ENCODE results near the gene TMEM184C. TPM values are rescaled to one million over a fixed set of nuclear protein-coding genes. Genes with fewer than 3 reads are reported as not detected.

The TMEM184C gene
- total RNA-seq, 1 donor from 2014 or later, result 27.9 TPM

DNA sequence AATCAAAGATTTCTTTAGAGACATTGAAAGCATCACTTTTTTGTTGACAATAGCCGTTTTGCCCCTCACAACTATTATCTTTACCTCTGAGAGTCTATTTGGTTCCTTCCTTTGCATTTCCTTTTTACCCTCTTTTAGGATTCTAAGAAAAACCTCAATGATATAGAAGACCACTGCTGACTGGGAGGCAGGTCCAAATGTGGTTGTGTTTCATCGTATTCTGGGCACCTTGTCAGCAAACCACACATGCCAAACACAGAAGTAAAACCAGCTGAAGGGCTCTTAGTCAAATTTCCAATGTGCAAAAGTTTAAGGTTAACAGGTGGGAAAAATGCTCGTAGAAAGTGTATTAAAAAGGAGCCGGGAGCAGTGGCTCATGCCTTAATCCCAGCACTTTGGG lies 71.9 kb downstream of the TMEM184C start:
- no peak for ATAC-seq (ENCODE audit: low read depth)

DNA sequence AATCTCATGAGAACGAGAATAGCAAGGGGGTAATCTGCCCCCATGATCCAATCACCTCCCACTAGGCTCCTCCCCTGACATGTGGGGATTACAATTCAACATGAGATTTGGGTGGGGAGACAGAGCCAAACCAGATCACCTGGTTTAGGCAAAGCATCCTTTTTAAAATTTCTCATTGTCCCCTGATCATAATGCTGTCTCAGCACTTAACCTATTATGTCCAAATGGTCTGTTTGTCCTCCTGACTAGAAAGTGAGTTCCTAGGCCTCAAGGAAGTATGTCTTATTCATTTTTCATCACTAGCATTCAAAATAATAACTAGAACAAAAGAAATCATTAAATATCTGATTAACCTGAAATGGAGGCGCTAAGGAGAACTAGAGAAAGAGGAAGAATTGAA lies 74.6 kb downstream of the TMEM184C start:
- Mint-ChIP-seq H3K4me3 (no peak overlapping the region), H3K27ac (no peak overlapping the region), H3K4me1 (no peaks in the 10 kb centered on the region), H3K27me3 (peaks cover 22% of the 10 kb centered on the region), H3K36me3 (ENCODE audit: low read depth) (no peaks in the 10 kb centered on the region), H3K9me3 (no peaks in the 10 kb centered on the region)
- TF ChIP-seq, protein P1, sequence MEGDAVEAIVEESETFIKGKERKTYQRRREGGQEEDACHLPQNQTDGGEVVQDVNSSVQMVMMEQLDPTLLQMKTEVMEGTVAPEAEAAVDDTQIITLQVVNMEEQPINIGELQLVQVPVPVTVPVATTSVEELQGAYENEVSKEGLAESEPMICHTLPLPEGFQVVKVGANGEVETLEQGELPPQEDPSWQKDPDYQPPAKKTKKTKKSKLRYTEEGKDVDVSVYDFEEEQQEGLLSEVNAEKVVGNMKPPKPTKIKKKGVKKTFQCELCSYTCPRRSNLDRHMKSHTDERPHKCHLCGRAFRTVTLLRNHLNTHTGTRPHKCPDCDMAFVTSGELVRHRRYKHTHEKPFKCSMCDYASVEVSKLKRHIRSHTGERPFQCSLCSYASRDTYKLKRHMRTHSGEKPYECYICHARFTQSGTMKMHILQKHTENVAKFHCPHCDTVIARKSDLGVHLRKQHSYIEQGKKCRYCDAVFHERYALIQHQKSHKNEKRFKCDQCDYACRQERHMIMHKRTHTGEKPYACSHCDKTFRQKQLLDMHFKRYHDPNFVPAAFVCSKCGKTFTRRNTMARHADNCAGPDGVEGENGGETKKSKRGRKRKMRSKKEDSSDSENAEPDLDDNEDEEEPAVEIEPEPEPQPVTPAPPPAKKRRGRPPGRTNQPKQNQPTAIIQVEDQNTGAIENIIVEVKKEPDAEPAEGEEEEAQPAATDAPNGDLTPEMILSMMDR (IDR thresholded peaks at IDR 0.05), result no peak
- ChIA-PET CTCF (no interaction called here), POLR2A (no interaction called here)
- intact Hi-C loops (cut with micrococcal nuclease), result no loop called here
- ATAC-seq (ENCODE audit: low read depth) (no peak), DNase-seq (no peak)

More for the DNA sequence above, 71.9 kb downstream of the TMEM184C start:
- Mint-ChIP-seq H3K9me3 (no peaks in the 10 kb centered on the region), H3K4me3 (no peak overlapping the region), H3K4me1 (peaks cover 9% of the 10 kb centered on the region), H3K27ac (no peak overlapping the region), H3K27me3 (peaks cover 25% of the 10 kb centered on the region), H3K36me3 (ENCODE audit: low read depth) (peaks cover 4% of the 10 kb centered on the region)
- TF ChIP-seq, protein P1 (IDR thresholded peaks at IDR 0.05), result no peak
- no peak for DNase-seq
- ChIA-PET CTCF (no interaction called here), POLR2A (no interaction called here)
- intact Hi-C loops (cut with micrococcal nuclease), result no loop called here

DNA sequence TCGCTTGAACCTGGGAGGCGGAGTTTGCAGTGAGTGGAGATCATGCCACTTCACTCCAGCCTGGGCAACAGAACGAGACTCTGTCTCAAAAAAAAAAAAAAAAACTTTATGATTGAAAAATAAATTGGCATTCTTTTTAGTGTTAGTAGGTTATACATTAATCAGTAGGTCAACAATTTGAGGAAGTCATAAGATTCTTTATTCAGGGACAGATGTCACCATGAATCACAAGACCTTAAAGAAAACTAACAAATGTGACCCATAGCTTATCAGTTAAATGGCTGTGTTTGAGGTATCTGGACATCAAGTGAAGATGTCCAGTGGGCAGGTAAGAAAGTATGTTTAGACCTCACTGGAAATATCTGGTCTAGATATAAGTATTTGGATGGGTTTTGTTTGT lies 76.0 kb downstream of the TMEM184C start:
- no peak overlapping the region for H3K4me3 Mint-ChIP-seq
- ChIA-PET CTCF (no interaction called here), POLR2A (no interaction called here)
- H3K9me3 Mint-ChIP-seq, result no peaks in the 10 kb centered on the region
- ATAC-seq (ENCODE audit: low read depth) (no peak), DNase-seq (no peak)
- H3K4me1 Mint-ChIP-seq, result no peaks in the 10 kb centered on the region
- TF ChIP-seq, protein P1 (IDR thresholded peaks at IDR 0.05), result no peak
- intact Hi-C loops (cut with micrococcal nuclease), result no loop called here
- no peaks in the 10 kb centered on the region for H3K36me3 Mint-ChIP-seq (ENCODE audit: low read depth)
- peaks cover 22% of the 10 kb centered on the region for H3K27me3 Mint-ChIP-seq
- H3K27ac Mint-ChIP-seq, result no peak overlapping the region

DNA sequence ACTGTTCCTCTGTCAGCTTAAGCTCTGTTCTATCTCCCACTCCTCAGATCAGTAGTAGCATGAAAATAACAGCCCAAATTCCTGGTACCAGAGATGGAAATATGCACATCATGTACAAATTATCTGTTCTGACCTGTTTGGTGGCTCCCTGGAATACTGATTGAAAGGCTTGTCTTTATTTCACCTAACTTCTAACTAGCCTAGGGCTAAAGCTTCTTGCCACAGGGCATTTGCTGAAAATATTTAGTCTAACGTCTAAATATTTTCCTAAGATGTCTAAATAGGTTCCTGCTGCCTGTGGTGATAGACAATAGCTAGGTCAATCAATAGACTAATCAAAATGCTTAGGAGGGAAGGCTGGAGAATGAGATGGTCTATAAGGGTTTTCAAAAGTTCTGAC lies 79.7 kb downstream of the TMEM184C start:
- Mint-ChIP-seq H3K9me3 (peaks cover 2% of the 10 kb centered on the region), H3K27ac (no peak overlapping the region), H3K36me3 (ENCODE audit: low read depth) (no peaks in the 10 kb centered on the region), H3K4me3 (no peak overlapping the region), H3K27me3 (peaks cover 14% of the 10 kb centered on the region), H3K4me1 (no peaks in the 10 kb centered on the region)
- ChIA-PET CTCF (interaction anchor here (1.1 kb wide), 1 partner anchor 170 kb away, joined by 3 read pairs; no protein-coding TSS in a partner anchor), POLR2A (no interaction called here)
- intact Hi-C loops (cut with micrococcal nuclease), result no loop called here
- no peak for DNase-seq
- no peak for ATAC-seq (ENCODE audit: low read depth)
- TF ChIP-seq, protein P1 (IDR thresholded peaks at IDR 0.05), result no peak

DNA sequence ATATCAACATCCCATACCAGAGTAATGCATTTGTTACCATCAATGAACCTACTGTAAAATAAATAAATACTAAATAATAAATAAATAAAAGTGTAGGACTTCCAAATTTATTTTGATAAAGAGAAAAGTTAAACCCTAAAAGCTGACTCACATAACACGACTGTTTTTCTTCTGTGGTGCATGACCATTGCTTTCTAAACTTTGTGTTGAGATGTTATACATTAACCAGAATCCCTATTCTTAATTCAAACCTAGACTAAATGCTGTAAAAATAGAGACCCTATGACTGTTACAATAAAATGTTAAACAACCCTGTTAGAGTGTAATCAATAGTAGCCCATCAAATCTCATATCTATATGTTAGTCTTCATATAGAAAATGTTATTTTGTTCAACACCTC lies 87.6 kb downstream of the TMEM184C start:
- peaks cover 1% of the 10 kb centered on the region for H3K27me3 Mint-ChIP-seq
- CTCF ChIA-PET, result interaction anchor here (1.9 kb wide), 1 partner anchor 162 kb away, joined by 5 read pairs; no protein-coding TSS in a partner anchor
- no peak overlapping the region for H3K27ac Mint-ChIP-seq
- no peak for DNase-seq
- intact Hi-C loops (cut with micrococcal nuclease), result no loop called here
- no peak for ATAC-seq (ENCODE audit: low read depth)
- H3K36me3 Mint-ChIP-seq (ENCODE audit: low read depth), result no peaks in the 10 kb centered on the region
- peaks cover 2% of the 10 kb centered on the region for H3K9me3 Mint-ChIP-seq
- POLR2A ChIA-PET, result no interaction called here
- TF ChIP-seq, protein P1 (IDR thresholded peaks at IDR 0.05), result no peak
- no peak overlapping the region for H3K4me3 Mint-ChIP-seq
- no peaks in the 10 kb centered on the region for H3K4me1 Mint-ChIP-seq
